K562 (cell line): ENCODE measurements around the gene MRPL37. TPM values are rescaled to one million over a fixed set of nuclear protein-coding genes. Genes with fewer than 3 reads are reported as not detected.

Experiments
- ATAC-seq: fragments of 200-7000 bp; cut with Tn5 transposase; 3 replicates; pipeline ENCODE4 v1.9.1; 2020; ENCODE audit warnings: moderate library complexity
- BruUV-seq: library from RNA; stranded (reverse); fragments of 400-500 nt; replicated peaks from 2 replicates; lab custom pipeline; 2021; lab: Mats Ljungman, UMichigan
- CTCF ChIA-PET: fragments of 300-600 bp; formaldehyde crosslinking; extraction: SDS; loops from one replicate; lab custom pipeline; 2021; ENCODE audit warnings: low intra/inter-chr PET ratio; lab: Yijun Ruan, JAX
- POLR2A ChIA-PET: fragments of 300-600, 350-650 bp; sonication (Branson Sonifier 250); formaldehyde crosslinking; extraction: SDS; loops from one replicate; lab custom pipeline; 2021; ENCODE audit warnings: antibody characterized with exemption, inconsistent platforms; lab: Yijun Ruan, JAX
- DNase-seq, 4 experiments: peaks; one replicate each; pipeline versions ENCODE4 v3.0.0 to v3.0.0-alpha.2; 2011 to 2018; ENCODE audit warnings: low spot score in 3 of 4, mixed read lengths in 3 of 4; ENCODE audit errors: extremely low read depth in 1 of 4
- FAIRE-seq: peaks from 2 replicates; lab custom pipeline; 2011; peaks lifted over from hg19 to GRCh38; lab: Jason Lieb, UNC
- H2AFZ ChIP-seq: 2 replicates; pipeline ENCODE4 v1.6.0; 2011; ENCODE audit warnings: low read depth, low read length, control low read depth, inconsistent platforms
- H3K27ac ChIP-seq: fragments of 200-600 bp; 3 replicates; pipeline ENCODE4 v1.8.0; 2011; ENCODE audit warnings: low read depth, mild to moderate bottlenecking, control low read depth, inconsistent platforms, low read length, moderate library complexity, mixed read lengths; ENCODE audit errors: extremely low read depth
- H3K27me3 ChIP-seq, 2 experiments: fragments of 300-600 bp in 1 of 2; 2 replicates in 1 of 2; 3 replicates in 1 of 2; pipeline versions ENCODE4 v1.6.0 to v1.8.0; 2011; ENCODE audit warnings: inconsistent platforms in 2 of 2, low read length in 2 of 2, mild to moderate bottlenecking in 1 of 2, mixed read lengths in 1 of 2, moderate library complexity in 1 of 2; ENCODE audit not compliant: control insufficient read depth in 2 of 2, insufficient read depth in 2 of 2
- H3K36me3 ChIP-seq: fragments of 300-600 bp; 3 replicates; pipeline ENCODE4 v1.8.0; 2011; ENCODE audit warnings: mild to moderate bottlenecking, low read length, inconsistent platforms; ENCODE audit not compliant: control insufficient read depth, insufficient read depth
- H3K4me1 ChIP-seq, 2 experiments: fragments of 200-600 bp in 1 of 2; replicated peaks in 1 of 2; 2 replicates in 1 of 2; 3 replicates in 1 of 2; pipeline versions ENCODE4 v1.5.1 to v1.8.0; 2011; ENCODE audit warnings: inconsistent platforms in 2 of 2, low read length in 2 of 2, mild to moderate bottlenecking in 1 of 2, mixed read lengths in 1 of 2, moderate library complexity in 1 of 2; ENCODE audit not compliant: control insufficient read depth in 2 of 2, insufficient read depth in 2 of 2
- H3K4me2 ChIP-seq: 2 replicates; pipeline ENCODE4 v1.6.1; 2011; ENCODE audit warnings: low read length, control low read depth, inconsistent platforms, mixed read lengths; ENCODE audit not compliant: insufficient read depth
- H3K4me3 ChIP-seq: fragments of 200-600 bp; sonication (generic), shearing (Covaris generic); 2 replicates; pipeline ENCODE4 v1.5.1; 2016; ENCODE audit warnings: control low read depth, inconsistent platforms
- H3K79me2 ChIP-seq: fragments of 200-600 bp; 3 replicates; pipeline ENCODE4 v1.8.0; 2011; ENCODE audit warnings: low read length, inconsistent platforms; ENCODE audit not compliant: control insufficient read depth, insufficient read depth
- H3K9ac ChIP-seq, 2 experiments: 2 replicates each; pipeline versions ENCODE4 v1.6.0 to v1.6.1; 2011; ENCODE audit warnings: low read depth in 2 of 2, low read length in 2 of 2, control low read depth in 1 of 2, inconsistent platforms in 1 of 2, mild to moderate bottlenecking in 1 of 2, mixed read lengths in 1 of 2; ENCODE audit not compliant: insufficient read depth in 1 of 2
- H3K9me1 ChIP-seq: one replicate; pipeline ENCODE4 v1.6.0; 2011; ENCODE audit warnings: inconsistent platforms, mild to moderate bottlenecking, low read length, moderate library complexity; ENCODE audit not compliant: control insufficient read depth, insufficient read depth
- H3K9me3 ChIP-seq: replicated peaks from 2 replicates; pipeline ENCODE4 v1.5.1; 2011; ENCODE audit warnings: low read depth, low read length, inconsistent platforms; ENCODE audit not compliant: control insufficient read depth, insufficient read depth
- H4K20me1 ChIP-seq: replicated peaks from 2 replicates; pipeline ENCODE4 v1.6.1; 2011; ENCODE audit warnings: low read length, inconsistent platforms, mixed read lengths; ENCODE audit not compliant: control insufficient read depth, insufficient read depth
- AFF4 ChIP-seq: sonication (generic); formaldehyde crosslinking; IDR thresholded peaks from 2 replicates; pipeline ENCODE4 v1.8.0; 2023; ENCODE audit warnings: mild to moderate bottlenecking, missing genetic modification reagents
- CXXC5 ChIP-seq: fragments of 250-450 bp; sonication (Bioruptor Pico); IDR thresholded peaks from 2 replicates; pipeline ENCODE4 v1.8.0; 2022; ENCODE audit warnings: inconsistent platforms, mild to moderate bottlenecking, moderate library complexity
- RBM22 ChIP-seq: fragments of 200-400 bp; formaldehyde crosslinking; IDR thresholded peaks from 2 replicates; pipeline ENCODE4 v1.6.1; 2018; ENCODE audit warnings: low read length, low read depth; ENCODE audit not compliant: poor library complexity, severe bottlenecking
- WGBS: fragments of 100-300 bp; shearing (Covaris generic); methylation state at CpG from one replicate; pipeline ENCODE4 v1.1.6; 2016; ENCODE audit warnings: low coverage, mixed read lengths; ENCODE audit not compliant: insufficient coverage; ENCODE audit errors: missing lambda C conversion rate; 5-methylcytosine and 5-hydroxymethylcytosine counted together
- in situ Hi-C: fragments of 300-500 bp; cut with MboI; formaldehyde crosslinking; loops from 4 replicates; pipeline ENCODE4 v1.15.0; 2018; ENCODE audit warnings: inconsistent platforms, mixed read lengths
- intact Hi-C: fragments of 100-400 bp; cut with micrococcal nuclease; formaldehyde crosslinking; loops from 2 replicates; pipeline ENCODE4 v1.14.2; 2022
- polyA plus RNA-seq, 8 experiments: library from polyadenylated mRNA; depleted of rRNA in 4 of 8; stranded (reverse) in 5 of 8; unstranded in 3 of 8; fragments of >200 nt; fragmentation: Nextera tagmentation in 2 of 8; fragmentation: Illumina TruSeq in 1 of 8; extraction: Ambion mirVana in 2 of 8; extraction: Trizol in 1 of 8; gene quantifications; 2 replicates each; pipeline versions ENCODE4 v1.2.1 to v1.2.3, GENCODE V29; 2011 to 2014; ENCODE audit warnings: inconsistent platforms in 1 of 8, missing spikeins in 1 of 8
- total RNA-seq, 7 experiments: library from RNA; depleted of rRNA in 6 of 7; stranded (reverse); fragments of >200 nt in 6 of 7; fragmentation: Illumina TruSeq in 2 of 7; extraction: Trizol in 2 of 7; gene quantifications; 2 replicates each; pipeline versions ENCODE4 v1.2.1 to v1.2.3, GENCODE V29; 2011 to 2021; ENCODE audit warnings: low replicate concordance in 1 of 7

Gene MRPL37
- total and polyA plus RNA-seq, 9 of the 15 experiments (the other 6 are each of a cell fraction or from before 2014, with no cell fraction given): 52.2 to 303 (median 180) TPM

DNA sequence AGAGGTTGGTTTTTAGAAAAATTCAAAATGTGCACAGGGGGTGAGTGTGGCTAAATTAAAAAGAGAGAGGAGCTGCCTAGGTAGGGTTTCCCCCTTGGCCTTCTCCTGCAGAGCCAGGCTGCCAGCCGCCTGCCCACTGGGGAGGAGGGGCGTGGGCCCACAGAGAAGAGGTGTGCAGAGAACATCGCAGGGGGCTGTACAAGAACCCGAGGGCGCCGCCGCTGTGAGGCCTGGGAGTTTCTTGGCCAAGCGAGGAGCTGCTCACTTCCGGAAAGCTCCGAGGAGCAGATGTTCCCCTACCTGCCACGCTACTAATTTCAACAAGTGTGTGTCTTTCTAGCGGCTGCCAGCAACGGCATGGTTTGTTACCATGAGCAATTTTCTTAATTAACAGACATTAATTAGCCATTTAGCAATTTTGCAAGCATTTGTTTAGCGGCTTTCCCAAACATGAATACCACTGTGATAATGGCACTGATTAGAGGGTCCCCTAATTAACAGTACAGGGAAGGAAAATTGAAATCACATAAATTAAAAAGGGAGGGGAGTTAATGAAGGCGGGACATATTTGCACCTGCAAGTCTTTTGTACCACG lies 59.7 kb downstream of the MRPL37 start:
- no peaks in the 10 kb centered on the region for H3K9me1 ChIP-seq
- H3K36me3 ChIP-seq: peaks cover 26% of the 10 kb centered on the region; the same call in 2 of the 3 replicates
- H3K9me3 ChIP-seq: no peaks in the 10 kb centered on the region
- no peak for FAIRE-seq
- no TSS peak for BruUV-seq
- no peak for DNase-seq
- H2AFZ ChIP-seq: no peak overlapping the region
- no peak overlapping the region for H3K4me2 ChIP-seq
- intact Hi-C loops: no loop called here
- ChIA-PET CTCF (no interaction called here), POLR2A (interaction anchor here (0.6 kb wide), 1 partner anchor 9 kb away, joined by 3 read pairs; no protein-coding TSS in a partner anchor)
- ATAC-seq: no peak
- H3K4me1 ChIP-seq: peaks cover 0 to 6% of the 10 kb centered on the region in 2 experiments; a peak in 1 of 5 replicates
- TF ChIP-seq AFF4 (CRISPR knock-in tag): no peak
- TF ChIP-seq RBM22: peak; percentile 75
- TF ChIP-seq CXXC5: no peak
- H3K4me3 ChIP-seq: no peak overlapping the region
- WGBS: 93% methylated on average over 16 of the region's 16 CpGs
- in situ Hi-C loops: no loop called here
- H3K9ac ChIP-seq: no peak overlapping the region
- H3K79me2 ChIP-seq: 0 out of 3 replicates have a peak, but pooled peaks cover 2% of the 10 kb centered on the region
- H3K27me3 ChIP-seq: no peaks in the 10 kb centered on the region
- H3K27ac ChIP-seq: no peak overlapping the region
- H4K20me1 ChIP-seq: peaks cover 12% of the 10 kb centered on the region; the same call in 1 of the 2 replicates
